WTC11 (cell line): Measurements from ENCODE around the gene GASK1A.

Experiments
- AFF4 ChIP-seq: sonication (generic); formaldehyde crosslinking; IDR thresholded peaks from 2 replicates; pipeline ENCODE4 v1.8.1; 2023; ENCODE audit warnings: mild to moderate bottlenecking, missing genetic modification reagents, borderline replicate concordance
- CTCF ChIP-seq: fragments of 200-600 bp; IDR thresholded peaks from 2 replicates; pipeline ENCODE4 v1.8.0; 2022; ENCODE audit warnings: antibody characterized with exemption
- FOXP1 ChIP-seq: sonication (generic); formaldehyde crosslinking; IDR thresholded peaks from 2 replicates; pipeline ENCODE4 v1.8.0; 2022; ENCODE audit warnings: missing genetic modification reagents, mild to moderate bottlenecking, moderate library complexity, borderline replicate concordance
- MAX ChIP-seq: sonication (generic); formaldehyde crosslinking; IDR thresholded peaks from 2 replicates; pipeline ENCODE4 v1.8.0; 2022; ENCODE audit warnings: mild to moderate bottlenecking, missing genetic modification reagents
- NR2C2 ChIP-seq: sonication (generic); formaldehyde crosslinking; IDR thresholded peaks from 2 replicates; pipeline ENCODE4 v1.8.0; 2022; ENCODE audit warnings: mild to moderate bottlenecking, missing genetic modification reagents
- SMAD3 ChIP-seq: sonication (generic); formaldehyde crosslinking; IDR thresholded peaks from 2 replicates; pipeline ENCODE4 v1.8.0; 2022; ENCODE audit warnings: missing genetic modification reagents, mild to moderate bottlenecking, borderline replicate concordance
- ZNF232 ChIP-seq: sonication (generic); formaldehyde crosslinking; IDR thresholded peaks from 2 replicates; pipeline ENCODE4 v1.8.0; 2022; ENCODE audit warnings: mild to moderate bottlenecking, missing genetic modification reagents
- ZNF416 ChIP-seq: fragments of 250-450 bp; sonication (Bioruptor Pico); IDR thresholded peaks from 2 replicates; pipeline ENCODE4 v1.9.0; 2021; ENCODE audit warnings: mild to moderate bottlenecking, inconsistent platforms

- TF ChIP-seq CTCF (no peak), ZNF232 (CRISPR knock-in tag) (no peak), AFF4 (CRISPR knock-in tag) (no peak), FOXP1 (CRISPR knock-in tag) (no peak), SMAD3 (CRISPR knock-in tag) (no peak), MAX (CRISPR knock-in tag) (no peak), NR2C2 (no peak), ZNF416 (no peak)
Observed at GRCh38 chr3:43021186-43021585, 42.1 kb downstream of the GASK1A start.
